HuH-7 (cell line): ENCODE data around the gene FHL1.

ENCODE experiments used
- DNase-seq: peaks from one replicate; pipeline ENCODE4 v3.0.0; 2011; ENCODE audit warnings: low spot score

Gene FHL1

GRCh38 chrX:136258951-136259350 is 111.6 kb downstream of the FHL1 start:
- DNase-seq = no peak

- DNase-seq = no peak
Measured at GRCh38 chrX:136259543-136259942, 112.2 kb downstream of the FHL1 start.

GRCh38 chrX:136260776-136261175 is 113.4 kb downstream of the FHL1 start:
- DNase-seq = no peak
